Activated CD4-positive, alpha-beta T cell treated with anti-CD3 and anti-CD28 coated beads for 1 hour (primary cell): Measurements from ENCODE around the gene TSPAN18.

ENCODE experiments used
- DNase-seq: peaks from one replicate; pipeline ENCODE4 v3.0.0-alpha.2; 2020

TSPAN18 gene

GRCh38 chr11:44738791-44739190, 12.0 kb downstream of the TSPAN18 start:
- DNase-seq, result no peak

- no peak for DNase-seq
These were observed 14.2 kb downstream of the TSPAN18 start for GRCh38 chr11:44740967-44741366.

- DNase-seq, result no peak
These were observed 15.2 kb downstream of the TSPAN18 start for GRCh38 chr11:44741976-44742375.

GRCh38 chr11:44742508-44743246, 15.9 kb downstream of the TSPAN18 start:
- no peak for DNase-seq

GRCh38 chr11:44743326-44743725, 16.6 kb downstream of the TSPAN18 start:
- no peak for DNase-seq

GRCh38 chr11:44743959-44744557, 17.3 kb downstream of the TSPAN18 start:
- DNase-seq, result no peak

- DNase-seq, result no peak
These were observed 20.1 kb downstream of the TSPAN18 start for GRCh38 chr11:44746894-44747293.

GRCh38 chr11:44747316-44747715, 20.6 kb downstream of the TSPAN18 start:
- DNase-seq, result no peak

GRCh38 chr11:44747836-44748235, 21.1 kb downstream of the TSPAN18 start:
- DNase-seq, result no peak

GRCh38 chr11:44748606-44749005, 21.8 kb downstream of the TSPAN18 start:
- no peak for DNase-seq

- DNase-seq, result no peak
These were observed 22.4 kb downstream of the TSPAN18 start for GRCh38 chr11:44749189-44749588.

- DNase-seq, result no peak
These were observed 24.0 kb downstream of the TSPAN18 start for GRCh38 chr11:44750551-44751465.

- DNase-seq, result no peak
These were observed 25.5 kb downstream of the TSPAN18 start for GRCh38 chr11:44752300-44752699.

- no peak for DNase-seq
These were observed 26.0 kb downstream of the TSPAN18 start for GRCh38 chr11:44752713-44753112.

- DNase-seq, result no peak
These were observed 27.3 kb downstream of the TSPAN18 start for GRCh38 chr11:44753961-44754645.

GRCh38 chr11:44754876-44755555, 28.3 kb downstream of the TSPAN18 start:
- no peak for DNase-seq

- no peak for DNase-seq
These were observed 29.1 kb downstream of the TSPAN18 start for GRCh38 chr11:44755556-44756523.

- no peak for DNase-seq
These were observed 32.2 kb downstream of the TSPAN18 start for GRCh38 chr11:44758983-44759382.

- no peak for DNase-seq
These were observed 33.1 kb downstream of the TSPAN18 start for GRCh38 chr11:44759743-44760476.

GRCh38 chr11:44760477-44760872, 33.7 kb downstream of the TSPAN18 start:
- DNase-seq, result no peak
